ENCODE data around the gene FRK.
"Not testable (repeated sequence)": the region's sequence is repeated elsewhere in the genome, so short reads cannot be mapped to it uniquely, and the experiment has no call there.

The FRK gene

GRCh38 chr6:115960286-115960685, 100.4 kb downstream of the FRK start:
- not testable (repeated sequence) for H3K9me3 Mint-ChIP-seq; DNase-seq; H3K4me3 Mint-ChIP-seq; H3K27me3 Mint-ChIP-seq; H3K4me1 Mint-ChIP-seq (ENCODE audit: low read depth in 2 of 2); H3K27ac Mint-ChIP-seq; ATAC-seq (replicated peaks); H3K36me3 Mint-ChIP-seq (ENCODE audit: insufficient read depth)

GRCh38 chr6:115958958-115959357, 101.7 kb downstream of the FRK start:
- H3K4me1 Mint-ChIP-seq (ENCODE audit: low read depth in 2 of 2), result no peaks in the 10 kb centered on the region
- DNase-seq (no peak), ATAC-seq (replicated peaks) (no peak)
- H3K4me3 Mint-ChIP-seq, result no peak overlapping the region
- H3K9me3 Mint-ChIP-seq, result no peaks in the 10 kb centered on the region
- no peaks in the 10 kb centered on the region for H3K36me3 Mint-ChIP-seq (ENCODE audit: insufficient read depth)
- no peaks in the 10 kb centered on the region for H3K27me3 Mint-ChIP-seq
- no peak overlapping the region for H3K27ac Mint-ChIP-seq

GRCh38 chr6:115954740-115955139, 106.0 kb downstream of the FRK start:
- no peaks in the 10 kb centered on the region for H3K27me3 Mint-ChIP-seq
- no peak for ATAC-seq (replicated peaks)
- H3K27ac Mint-ChIP-seq, result no peak overlapping the region
- no peaks in the 10 kb centered on the region for H3K9me3 Mint-ChIP-seq
- H3K36me3 Mint-ChIP-seq (ENCODE audit: insufficient read depth), result no peaks in the 10 kb centered on the region
- no peaks in the 10 kb centered on the region for H3K4me1 Mint-ChIP-seq (ENCODE audit: low read depth in 2 of 2)
- DNase-seq, result no peak
- H3K4me3 Mint-ChIP-seq, result no peak overlapping the region

GRCh38 chr6:115948751-115949150, 111.9 kb downstream of the FRK start:
- Mint-ChIP-seq H3K4me3 (no peak overlapping the region), H3K9me3 (peaks cover 2 to 7% of the 10 kb centered on the region in 2 donors), H3K27ac (no peak overlapping the region)

GRCh38 chr6:115947966-115948541, 112.6 kb downstream of the FRK start:
- peaks cover 2 to 7% of the 10 kb centered on the region in 2 donors for H3K9me3 Mint-ChIP-seq
- no peak for DNase-seq
- no peaks in the 10 kb centered on the region for H3K27me3 Mint-ChIP-seq
- H3K27ac Mint-ChIP-seq, result no peak overlapping the region
- H3K4me3 Mint-ChIP-seq, result no peak overlapping the region
- H3K4me1 Mint-ChIP-seq (ENCODE audit: low read depth in 2 of 2), result no peaks in the 10 kb centered on the region
- H3K36me3 Mint-ChIP-seq (ENCODE audit: insufficient read depth), result no peaks in the 10 kb centered on the region
- ATAC-seq (replicated peaks), result no peak

More at GRCh38 chr6:115948751-115949150, 111.9 kb downstream of the FRK start:
- DNase-seq (no peak), ATAC-seq (replicated peaks) (no peak)
- no peaks in the 10 kb centered on the region for H3K27me3 Mint-ChIP-seq
- H3K4me1 Mint-ChIP-seq (ENCODE audit: low read depth in 2 of 2), result no peaks in the 10 kb centered on the region
- no peaks in the 10 kb centered on the region for H3K36me3 Mint-ChIP-seq (ENCODE audit: insufficient read depth)

GRCh38 chr6:115945812-115946211, 114.9 kb downstream of the FRK start:
- ATAC-seq (replicated peaks) (no peak), DNase-seq (no peak)
- Mint-ChIP-seq H3K9me3 (peaks cover 2 to 7% of the 10 kb centered on the region in 2 donors), H3K27ac (no peak overlapping the region), H3K4me1 (ENCODE audit: low read depth in 2 of 2) (no peaks in the 10 kb centered on the region), H3K4me3 (no peak overlapping the region), H3K27me3 (no peaks in the 10 kb centered on the region), H3K36me3 (ENCODE audit: insufficient read depth) (no peaks in the 10 kb centered on the region)

- peaks cover 2 to 7% of the 10 kb centered on the region in 2 donors for H3K9me3 Mint-ChIP-seq
- no peaks in the 10 kb centered on the region for H3K36me3 Mint-ChIP-seq (ENCODE audit: insufficient read depth)
- ATAC-seq (replicated peaks), result no peak
- H3K27me3 Mint-ChIP-seq, result no peaks in the 10 kb centered on the region
- DNase-seq, result no peak
- no peak overlapping the region for H3K27ac Mint-ChIP-seq
- no peaks in the 10 kb centered on the region for H3K4me1 Mint-ChIP-seq (ENCODE audit: low read depth in 2 of 2)
- H3K4me3 Mint-ChIP-seq, result no peak overlapping the region
Observed at GRCh38 chr6:115945306-115945705, 115.4 kb downstream of the FRK start.

- not testable (repeated sequence) for H3K4me1 Mint-ChIP-seq (ENCODE audit: low read depth in 2 of 2); H3K27ac Mint-ChIP-seq; DNase-seq; ATAC-seq (replicated peaks); H3K9me3 Mint-ChIP-seq; H3K4me3 Mint-ChIP-seq; H3K27me3 Mint-ChIP-seq; H3K36me3 Mint-ChIP-seq (ENCODE audit: insufficient read depth)
Observed at GRCh38 chr6:115944829-115945228, 115.9 kb downstream of the FRK start.

- not testable (repeated sequence) for DNase-seq; H3K4me3 Mint-ChIP-seq; H3K36me3 Mint-ChIP-seq (ENCODE audit: insufficient read depth); H3K9me3 Mint-ChIP-seq; H3K27ac Mint-ChIP-seq; H3K4me1 Mint-ChIP-seq (ENCODE audit: low read depth in 2 of 2); ATAC-seq (replicated peaks); H3K27me3 Mint-ChIP-seq
Observed at GRCh38 chr6:115937502-115937901, 123.2 kb downstream of the FRK start.

GRCh38 chr6:115935361-115935760, 125.3 kb downstream of the FRK start:
- ATAC-seq (replicated peaks) (no peak), DNase-seq (no peak)
- H3K4me1 Mint-ChIP-seq (ENCODE audit: low read depth in 2 of 2), result no peaks in the 10 kb centered on the region
- no peaks in the 10 kb centered on the region for H3K27me3 Mint-ChIP-seq
- peaks cover 1 to 9% of the 10 kb centered on the region in 2 donors for H3K9me3 Mint-ChIP-seq
- H3K27ac Mint-ChIP-seq, result no peak overlapping the region
- H3K36me3 Mint-ChIP-seq (ENCODE audit: insufficient read depth), result no peaks in the 10 kb centered on the region
- no peak overlapping the region for H3K4me3 Mint-ChIP-seq

- Mint-ChIP-seq H3K27me3 (no peaks in the 10 kb centered on the region), H3K36me3 (ENCODE audit: insufficient read depth) (no peaks in the 10 kb centered on the region), H3K4me1 (ENCODE audit: low read depth in 2 of 2) (no peaks in the 10 kb centered on the region)
Observed at GRCh38 chr6:115934829-115935228, 125.9 kb downstream of the FRK start.

GRCh38 chr6:115934145-115934544, 126.5 kb downstream of the FRK start:
- Mint-ChIP-seq H3K4me1 (ENCODE audit: low read depth in 2 of 2) (no peaks in the 10 kb centered on the region), H3K27ac (no peak overlapping the region), H3K27me3 (no peaks in the 10 kb centered on the region), H3K9me3 (peaks cover 1 to 9% of the 10 kb centered on the region in 2 donors), H3K4me3 (no peak overlapping the region), H3K36me3 (ENCODE audit: insufficient read depth) (no peaks in the 10 kb centered on the region)
- DNase-seq (no peak), ATAC-seq (replicated peaks) (no peak)

More at GRCh38 chr6:115934829-115935228, 125.9 kb downstream of the FRK start:
- H3K9me3 Mint-ChIP-seq, result peaks cover 1 to 9% of the 10 kb centered on the region in 2 donors
- H3K27ac Mint-ChIP-seq, result no peak overlapping the region
- no peak overlapping the region for H3K4me3 Mint-ChIP-seq
- ATAC-seq (replicated peaks) (no peak), DNase-seq (no peak)

GRCh38 chr6:115932481-115932880, 128.2 kb downstream of the FRK start:
- H3K27me3 Mint-ChIP-seq, result no peaks in the 10 kb centered on the region
- H3K4me3 Mint-ChIP-seq, result no peak overlapping the region
- H3K4me1 Mint-ChIP-seq (ENCODE audit: low read depth in 2 of 2), result no peaks in the 10 kb centered on the region
- ATAC-seq (replicated peaks) (no peak), DNase-seq (no peak)
- no peak overlapping the region for H3K27ac Mint-ChIP-seq
- no peaks in the 10 kb centered on the region for H3K36me3 Mint-ChIP-seq (ENCODE audit: insufficient read depth)
- H3K9me3 Mint-ChIP-seq, result peaks cover 1 to 9% of the 10 kb centered on the region in 2 donors

- H3K36me3 Mint-ChIP-seq (ENCODE audit: insufficient read depth); H3K27me3 Mint-ChIP-seq; H3K4me1 Mint-ChIP-seq (ENCODE audit: low read depth in 2 of 2); ATAC-seq (replicated peaks); H3K4me3 Mint-ChIP-seq; H3K27ac Mint-ChIP-seq; DNase-seq; H3K9me3 Mint-ChIP-seq: not testable (repeated sequence)
Observed at GRCh38 chr6:115928000-115928399, 132.7 kb downstream of the FRK start.

- DNase-seq (no peak), ATAC-seq (replicated peaks) (no peak)
- H3K27me3 Mint-ChIP-seq, result no peaks in the 10 kb centered on the region
Observed at GRCh38 chr6:115922971-115923370, 137.7 kb downstream of the FRK start.

More at GRCh38 chr6:115922971-115923370, 137.7 kb downstream of the FRK start:
- H3K4me1 Mint-ChIP-seq (ENCODE audit: low read depth in 2 of 2), result no peaks in the 10 kb centered on the region
- H3K27ac Mint-ChIP-seq, result no peak overlapping the region
- H3K9me3 Mint-ChIP-seq, result peaks cover 0 to 3% of the 10 kb centered on the region in 2 donors
- H3K36me3 Mint-ChIP-seq (ENCODE audit: insufficient read depth), result no peaks in the 10 kb centered on the region
- H3K4me3 Mint-ChIP-seq, result no peak overlapping the region
